Neural cell (in vitro differentiated cells): Measurements from ENCODE around the gene FNDC3B. TPM values are rescaled to one million over a fixed set of nuclear protein-coding genes. Genes with fewer than 3 reads are reported as not detected.
"Not testable (repeated sequence)": the region's sequence is repeated elsewhere in the genome, so short reads cannot be mapped to it uniquely, and the experiment has no call there.

ENCODE experiments used
- H2AFZ ChIP-seq: fragments of 200-600, 300-800 bp; sonication (generic), shearing (Covaris generic); 2 replicates; pipeline ENCODE4 v1.6.0; 2014; ENCODE audit warnings: low read depth, mild to moderate bottlenecking, antibody characterized with exemption, low read length, moderate library complexity
- H3F3A ChIP-seq: fragments of 200-600 bp; shearing (Covaris generic); 2 replicates; pipeline ENCODE4 v1.6.1; 2016; ENCODE audit warnings: mild to moderate bottlenecking, moderate library complexity, mixed read lengths, antibody characterized with exemption, low read length; ENCODE audit not compliant: insufficient read depth, poor library complexity, severe bottlenecking
- H3K27ac ChIP-seq: fragments of 200-600, 300-800 bp; sonication (generic), shearing (Covaris generic); 2 replicates; pipeline ENCODE4 v1.5.1; 2014; ENCODE audit warnings: mild to moderate bottlenecking, low read length, moderate library complexity
- H3K27me3 ChIP-seq: fragments of 300-800, 200-600 bp; sonication (generic), shearing (Covaris generic); 2 replicates; pipeline ENCODE4 v1.6.0; 2014; ENCODE audit warnings: mild to moderate bottlenecking, low read depth, low read length, moderate library complexity; ENCODE audit not compliant: insufficient read depth
- H3K36me3 ChIP-seq: fragments of 300-800, 200-600 bp; sonication (generic), shearing (Covaris generic); 2 replicates; pipeline ENCODE4 v1.5.1; 2014; ENCODE audit warnings: mild to moderate bottlenecking, antibody characterized with exemption, low read length, moderate library complexity; ENCODE audit not compliant: insufficient read depth
- H3K4me2 ChIP-seq: fragments of 300-800, 200-600 bp; sonication (generic), shearing (Covaris generic); 2 replicates; pipeline ENCODE4 v1.6.0; 2014; ENCODE audit warnings: mild to moderate bottlenecking, low read length
- H3K4me3 ChIP-seq: fragments of 300-800, 200-600 bp; sonication (generic), shearing (Covaris generic); 2 replicates; pipeline ENCODE4 v1.5.1; 2014; ENCODE audit warnings: mild to moderate bottlenecking, low read length, moderate library complexity
- H3K79me2 ChIP-seq: fragments of 200-600 bp; shearing (Covaris generic); replicated peaks from 2 replicates; pipeline ENCODE4 v1.6.0; 2014; ENCODE audit warnings: mild to moderate bottlenecking, low read length, moderate library complexity; ENCODE audit not compliant: insufficient read depth
- H3K9ac ChIP-seq: fragments of 300-800, 200-600 bp; sonication (generic), shearing (Covaris generic); 2 replicates; pipeline ENCODE4 v1.6.1; 2016; ENCODE audit warnings: mild to moderate bottlenecking, low read length, mixed read lengths
- H3K9me2 ChIP-seq: fragments of 200-600 bp; shearing (Covaris generic); 2 replicates; pipeline ENCODE4 v1.6.1; 2016; ENCODE audit warnings: mild to moderate bottlenecking, low read length, mixed read lengths; ENCODE audit not compliant: insufficient read depth
- H3K9me3 ChIP-seq: fragments of 200-600, 300-800 bp; sonication (generic), shearing (Covaris generic); 2 replicates; pipeline ENCODE4 v1.6.1; 2016; ENCODE audit warnings: mild to moderate bottlenecking, mixed run types, low read length, moderate library complexity, mixed read lengths
- H4K20me1 ChIP-seq: fragments of 200-600 bp; shearing (Covaris generic); 2 replicates; pipeline ENCODE4 v1.6.1; 2016; ENCODE audit warnings: mild to moderate bottlenecking, mixed run types; ENCODE audit not compliant: insufficient read depth
- CTCF ChIP-seq: fragments of 450-650 bp; IDR thresholded peaks from 2 replicates; pipeline ENCODE4 v1.5.1; 2014; ENCODE audit warnings: antibody characterized with exemption, mild to moderate bottlenecking, moderate library complexity; ENCODE audit not compliant: poor library complexity, severe bottlenecking
- EP300 ChIP-seq: fragments of 450-650 bp; conservative IDR thresholded peaks from 2 replicates; pipeline ENCODE4 v1.6.1; 2014; ENCODE audit warnings: antibody characterized with exemption, mild to moderate bottlenecking, moderate library complexity; ENCODE audit not compliant: poor library complexity, severe bottlenecking
- EZH2 ChIP-seq: fragments of 200-600, 300-800 bp; shearing (Covaris generic), sonication (generic); IDR thresholded peaks from 2 replicates; pipeline ENCODE4 v1.6.1; 2014; ENCODE audit warnings: antibody characterized with exemption, low read length, borderline replicate concordance, mild to moderate bottlenecking; ENCODE audit not compliant: insufficient read depth, poor library complexity, severe bottlenecking
- MXI1 ChIP-seq: fragments of 450-650 bp; conservative IDR thresholded peaks from 2 replicates; pipeline ENCODE4 v1.6.1; 2014; ENCODE audit warnings: antibody characterized with exemption, mild to moderate bottlenecking; ENCODE audit not compliant: poor library complexity, severe bottlenecking
- POLR2AphosphoS5 ChIP-seq: IDR thresholded peaks from 2 replicates; pipeline ENCODE4 v1.6.1; 2012
- RAD21 ChIP-seq: fragments of 450-650 bp; conservative IDR thresholded peaks from 2 replicates; pipeline ENCODE4 v1.6.1; 2014; ENCODE audit warnings: antibody characterized with exemption, mild to moderate bottlenecking, moderate library complexity
- SMC3 ChIP-seq: fragments of 450-650 bp; conservative IDR thresholded peaks from 2 replicates; pipeline ENCODE4 v1.6.1; 2014; ENCODE audit warnings: antibody characterized with exemption, mild to moderate bottlenecking, moderate library complexity; ENCODE audit not compliant: poor library complexity
- TAF1 ChIP-seq: IDR thresholded peaks from 2 replicates; pipeline ENCODE4 v1.6.1; 2012; ENCODE audit warnings: low read depth
- polyA plus RNA-seq: library from polyadenylated mRNA; depleted of rRNA; stranded (reverse); fragments of >200 nt; gene quantifications from 2 replicates; pipeline ENCODE4 v1.2.3, GENCODE V29; 2014
- TF ChIP-seq, protein P1 (sequence below): IDR thresholded peaks from 2 replicates; pipeline ENCODE4 v1.6.1; 2012; ENCODE audit warnings: borderline replicate concordance

The FNDC3B gene
- polyA plus RNA-seq, 1 donor from 2014 or later: 4.9 TPM

- TF ChIP-seq, protein P1, sequence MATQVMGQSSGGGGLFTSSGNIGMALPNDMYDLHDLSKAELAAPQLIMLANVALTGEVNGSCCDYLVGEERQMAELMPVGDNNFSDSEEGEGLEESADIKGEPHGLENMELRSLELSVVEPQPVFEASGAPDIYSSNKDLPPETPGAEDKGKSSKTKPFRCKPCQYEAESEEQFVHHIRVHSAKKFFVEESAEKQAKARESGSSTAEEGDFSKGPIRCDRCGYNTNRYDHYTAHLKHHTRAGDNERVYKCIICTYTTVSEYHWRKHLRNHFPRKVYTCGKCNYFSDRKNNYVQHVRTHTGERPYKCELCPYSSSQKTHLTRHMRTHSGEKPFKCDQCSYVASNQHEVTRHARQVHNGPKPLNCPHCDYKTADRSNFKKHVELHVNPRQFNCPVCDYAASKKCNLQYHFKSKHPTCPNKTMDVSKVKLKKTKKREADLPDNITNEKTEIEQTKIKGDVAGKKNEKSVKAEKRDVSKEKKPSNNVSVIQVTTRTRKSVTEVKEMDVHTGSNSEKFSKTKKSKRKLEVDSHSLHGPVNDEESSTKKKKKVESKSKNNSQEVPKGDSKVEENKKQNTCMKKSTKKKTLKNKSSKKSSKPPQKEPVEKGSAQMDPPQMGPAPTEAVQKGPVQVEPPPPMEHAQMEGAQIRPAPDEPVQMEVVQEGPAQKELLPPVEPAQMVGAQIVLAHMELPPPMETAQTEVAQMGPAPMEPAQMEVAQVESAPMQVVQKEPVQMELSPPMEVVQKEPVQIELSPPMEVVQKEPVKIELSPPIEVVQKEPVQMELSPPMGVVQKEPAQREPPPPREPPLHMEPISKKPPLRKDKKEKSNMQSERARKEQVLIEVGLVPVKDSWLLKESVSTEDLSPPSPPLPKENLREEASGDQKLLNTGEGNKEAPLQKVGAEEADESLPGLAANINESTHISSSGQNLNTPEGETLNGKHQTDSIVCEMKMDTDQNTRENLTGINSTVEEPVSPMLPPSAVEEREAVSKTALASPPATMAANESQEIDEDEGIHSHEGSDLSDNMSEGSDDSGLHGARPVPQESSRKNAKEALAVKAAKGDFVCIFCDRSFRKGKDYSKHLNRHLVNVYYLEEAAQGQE: no peak
- no peak for TF ChIP-seq SMC3
- no peak for TF ChIP-seq EP300
- no peak for TF ChIP-seq RAD21
- no peak for TF ChIP-seq POLR2AphosphoS5
- Histone ChIP-seq H3K4me3 (no peak overlapping the region), H3K27ac (no peak overlapping the region), H4K20me1 (no peaks in the 10 kb centered on the region), H3K27me3 (no peaks in the 10 kb centered on the region), H3K36me3 (no peaks in the 10 kb centered on the region), H3F3A (no peaks in the 10 kb centered on the region), H3K9me2 (no peaks in the 10 kb centered on the region), H3K4me2 (no peak overlapping the region), H3K9me3 (no peaks in the 10 kb centered on the region), H2AFZ (no peak overlapping the region), H3K79me2 (no peaks in the 10 kb centered on the region), H3K9ac (no peak overlapping the region)
Observed at GRCh38 chr3:171995486-171995885, 43.9 kb upstream of the FNDC3B start.

GRCh38 chr3:171996178-171996817 is 43.1 kb upstream of the FNDC3B start:
- H3K9me2 ChIP-seq: no peaks in the 10 kb centered on the region
- no peaks in the 10 kb centered on the region for H3F3A ChIP-seq
- H3K9ac ChIP-seq: no peak overlapping the region
- H3K9me3 ChIP-seq: no peaks in the 10 kb centered on the region
- no peaks in the 10 kb centered on the region for H4K20me1 ChIP-seq
- H3K79me2 ChIP-seq: no peaks in the 10 kb centered on the region
- no peak overlapping the region for H3K4me3 ChIP-seq
- no peaks in the 10 kb centered on the region for H3K36me3 ChIP-seq
- H2AFZ ChIP-seq: no peak overlapping the region
- no peak overlapping the region for H3K4me2 ChIP-seq
- TF ChIP-seq SMC3 (no peak), CTCF (no peak), TAF1 (no peak), POLR2AphosphoS5 (no peak), EP300 (no peak), MXI1 (no peak), RAD21 (no peak), EZH2 (no peak)
- TF ChIP-seq, protein P1: no peak
- H3K27me3 ChIP-seq: no peaks in the 10 kb centered on the region
- no peak overlapping the region for H3K27ac ChIP-seq

DNA sequence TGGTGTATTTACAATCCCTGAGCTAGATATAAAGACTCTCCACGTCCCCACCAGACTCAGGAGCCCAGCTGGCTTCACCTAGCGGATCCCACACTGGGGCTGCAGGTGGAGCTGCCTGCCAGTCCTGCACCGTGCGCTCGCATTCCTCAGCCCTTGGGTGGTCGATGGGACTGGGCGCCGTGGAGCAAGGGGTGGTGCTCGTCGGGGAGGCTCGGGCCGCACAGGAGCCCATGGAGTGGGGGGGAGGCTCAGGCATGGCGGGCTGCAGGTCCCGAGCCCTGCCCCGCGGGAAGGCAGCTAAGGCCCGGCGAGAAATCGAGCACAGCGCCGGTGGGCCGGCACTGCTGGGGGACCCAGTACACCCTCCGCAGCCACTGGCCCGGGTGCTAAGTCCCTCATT is 40.6 kb upstream of the FNDC3B start:
- H3K27ac ChIP-seq, H3K4me2 ChIP-seq, H3K9me2 ChIP-seq, H2AFZ ChIP-seq, H3F3A ChIP-seq, H4K20me1 ChIP-seq, H3K9me3 ChIP-seq, H3K4me3 ChIP-seq, H3K9ac ChIP-seq, H3K36me3 ChIP-seq, H3K27me3 ChIP-seq, H3K79me2 ChIP-seq: not testable (repeated sequence)

GRCh38 chr3:172001616-172002015 is 37.8 kb upstream of the FNDC3B start:
- H3K36me3 ChIP-seq, H3F3A ChIP-seq: not testable (repeated sequence)

More at GRCh38 chr3:172001616-172002015, 37.8 kb upstream of the FNDC3B start:
- H3K4me3 ChIP-seq, H3K9ac ChIP-seq, H3K27ac ChIP-seq, H3K27me3 ChIP-seq, H2AFZ ChIP-seq, H3K79me2 ChIP-seq, H3K9me2 ChIP-seq, H3K4me2 ChIP-seq, H4K20me1 ChIP-seq, H3K9me3 ChIP-seq: not testable (repeated sequence)
